Thymus (tissue), 14 donors: ENCODE measurements around the gene PRKAG1. TPM values are rescaled to one million over a fixed set of nuclear protein-coding genes. Genes with fewer than 3 reads are reported as not detected.
A peak's percentile ranks its signal among the peaks of the same experiment; 100 is the strongest.
"Not testable (repeated sequence)": the region's sequence is repeated elsewhere in the genome, so short reads cannot be mapped to it uniquely, and the experiment has no call there.

ENCODE experiments used
- DNase-seq, 9 donors: peaks; one replicate each; pipeline ENCODE4 v3.0.0-alpha.2; 2013; ENCODE audit warnings: low spot score in 9 of 9, low read depth in 6 of 9, missing footprints in 1 of 9
- H3K27ac ChIP-seq, 2 donors: one replicate each; pipeline ENCODE4 v1.5.1; 2013; ENCODE audit warnings: control low read depth in 1 of 2, low read depth in 1 of 2, low read length in 1 of 2, mild to moderate bottlenecking in 1 of 2, moderate library complexity in 1 of 2
- H3K27me3 ChIP-seq, 2 donors: one replicate each; pipeline ENCODE4 v1.5.1; 2013; ENCODE audit warnings: low read length in 1 of 2; ENCODE audit not compliant: control insufficient read depth in 2 of 2, insufficient read depth in 1 of 2
- H3K36me3 ChIP-seq, 2 donors: one replicate each; pipeline ENCODE4 v1.5.1; 2013; ENCODE audit warnings: low read length in 1 of 2, mild to moderate bottlenecking in 1 of 2, moderate library complexity in 1 of 2; ENCODE audit not compliant: control insufficient read depth in 2 of 2, insufficient read depth in 2 of 2
- H3K4me1 ChIP-seq, 2 donors: one replicate each; pipeline ENCODE4 v1.5.1; 2013; ENCODE audit warnings: low read length in 2 of 2; ENCODE audit not compliant: control insufficient read depth in 2 of 2, insufficient read depth in 2 of 2
- H3K4me3 ChIP-seq, 2 donors: one replicate each; pipeline ENCODE4 v1.5.1; 2013; ENCODE audit warnings: low read length in 2 of 2, control low read depth in 1 of 2, mild to moderate bottlenecking in 1 of 2
- H3K9me3 ChIP-seq, 2 donors: one replicate each; pipeline ENCODE4 v1.5.1; 2013; ENCODE audit warnings: low read length in 1 of 2, mild to moderate bottlenecking in 1 of 2; ENCODE audit not compliant: control insufficient read depth in 2 of 2, insufficient read depth in 1 of 2
- whole genome bisulfite sequencing: extraction: QIAGEN DNeasy Blood & Tissue Kit; methylation state at CpG from one replicate; pipeline ENCODE4 v1.1.7; 2013; 5-methylcytosine and 5-hydroxymethylcytosine counted together
- long read RNA-seq, 10 donors: transcript quantifications; one replicate each; lab custom pipeline, GENCODE V29; 2026
- polyA plus RNA-seq: library from polyadenylated mRNA; stranded (reverse); fragments of 200-250 nt; gene quantifications from one replicate; pipeline ENCODE4 v1.2.3, GENCODE V29; 2013
- total RNA-seq: library from RNA; stranded (reverse); fragments of 120-200 nt; gene quantifications from one replicate; pipeline ENCODE4 v1.2.4, GENCODE V29; 2013
- donor health status: healthy.

The PRKAG1 gene
- total RNA-seq (65.3 TPM), polyA plus RNA-seq (58.5 TPM)
- long read RNA-seq, donor 1, partial matches to known transcripts, result 0 of 2 reads
- long read RNA-seq, donor 1, other reads (novel, unspliced or antisense), result 0 of 2 reads
- long read RNA-seq, donor 2, result 0 reads
- long read RNA-seq, donor 3, transcript PRKAG1-206 (12 exons, 1,699 nt), result major isoform, 13 of 14 reads
- long read RNA-seq, donor 3, partial matches to known transcripts, result 0 of 14 reads
- long read RNA-seq, donor 3, other reads (novel, unspliced or antisense), result 0 of 14 reads
- long read RNA-seq, donor 4, partial matches to known transcripts, result 0 of 4 reads
- long read RNA-seq, donor 4, other reads (novel, unspliced or antisense), result 0 of 4 reads
- long read RNA-seq, donor 5, transcript PRKAG1-206 (12 exons, 1,699 nt), result major isoform, 16 of 28 reads
- long read RNA-seq, donor 5, partial matches to known transcripts, result 6 of 28 reads
- long read RNA-seq, donor 5, other reads (novel, unspliced or antisense), result 5 of 28 reads
- long read RNA-seq, donor 6, transcript PRKAG1-206 (12 exons, 1,699 nt), result major isoform, 6 of 15 reads
- long read RNA-seq, donor 6, partial matches to known transcripts, result 9 of 15 reads
- long read RNA-seq, donor 6, other reads (novel, unspliced or antisense), result 0 of 15 reads
- long read RNA-seq, donor 7, transcript PRKAG1-206 (12 exons, 1,699 nt), result major isoform, 8 of 8 reads
- long read RNA-seq, donor 7, partial matches to known transcripts, result 0 of 8 reads
- long read RNA-seq, donor 7, other reads (novel, unspliced or antisense), result 0 of 8 reads
- long read RNA-seq, donor 8, transcript PRKAG1-206 (12 exons, 1,699 nt), result major isoform, 5 of 5 reads
- long read RNA-seq, donor 8, partial matches to known transcripts, result 0 of 5 reads
- long read RNA-seq, donor 8, other reads (novel, unspliced or antisense), result 0 of 5 reads
- long read RNA-seq, donor 9, transcript PRKAG1-206 (12 exons, 1,699 nt), result major isoform, 5 of 5 reads
- long read RNA-seq, donor 9, partial matches to known transcripts, result 0 of 5 reads
- long read RNA-seq, donor 9, other reads (novel, unspliced or antisense), result 0 of 5 reads
- long read RNA-seq, donor 10, partial matches to known transcripts, result 0 of 4 reads
- long read RNA-seq, donor 10, other reads (novel, unspliced or antisense), result 0 of 4 reads

GRCh38 chr12:49018261-49019119 is at the start of gene PRKAG1:
Gene PRKAG1, minus strand, starts transcription at chr12:49018776. Its CDS starts 36 bp downstream, at chr12:49018740.
- H3K9me3 ChIP-seq, result no peaks in the 10 kb centered on the region
- H3K27me3 ChIP-seq, result no peaks in the 10 kb centered on the region
- peaks cover 27 to 29% of the 10 kb centered on the region in 2 donors for H3K36me3 ChIP-seq
- H3K4me3 ChIP-seq, result peak within 1 kb of the TSS; percentile 80 to 88
- WGBS, result under 1% methylated on average over 59 of the region's 59 CpGs
- DNase-seq, result peak; percentile 86 to 98 (median 96)
- peaks cover 13 to 21% of the 10 kb centered on the region in 2 donors for H3K4me1 ChIP-seq
- peak within 1 kb of the TSS; percentile 95 to 96 for H3K27ac ChIP-seq

- Histone ChIP-seq H3K9me3 (peaks cover 0 to 3% of the 10 kb centered on the region in 2 donors), H3K27me3 (peaks cover 0 to 2% of the 10 kb centered on the region in 2 donors), H3K4me1 (peaks cover 11 to 16% of the 10 kb centered on the region in 2 donors), H3K4me3 (no peak overlapping the region), H3K36me3 (peaks cover 4 to 7% of the 10 kb centered on the region in 2 donors), H3K27ac (no peak overlapping the region)
- DNase-seq, result no peak
- 97% methylated on average over 4 of the region's 4 CpGs for WGBS
Observed at GRCh38 chr12:49066120-49066519, 47.5 kb upstream of the PRKAG1 start.

GRCh38 chr12:49064767-49065152 is 46.2 kb upstream of the PRKAG1 start:
- peaks cover 0 to 2% of the 10 kb centered on the region in 2 donors for H3K27me3 ChIP-seq
- peaks cover 11 to 14% of the 10 kb centered on the region in 2 donors for H3K4me1 ChIP-seq
- no peak for DNase-seq
- no peak overlapping the region for H3K4me3 ChIP-seq
- WGBS, result 98% methylated on average over 5 of the region's 5 CpGs
- H3K27ac ChIP-seq, result no peak overlapping the region
- H3K36me3 ChIP-seq, result peaks cover 4 to 7% of the 10 kb centered on the region in 2 donors
- H3K9me3 ChIP-seq, result peaks cover 1 to 9% of the 10 kb centered on the region in 2 donors

- not testable (repeated sequence) for H3K9me3 ChIP-seq, H3K36me3 ChIP-seq, H3K27me3 ChIP-seq, DNase-seq, H3K4me3 ChIP-seq, H3K27ac ChIP-seq
- 98% methylated on average over 17 of the region's 17 CpGs for WGBS
- H3K4me1 ChIP-seq, result peaks cover 24 to 31% of the 10 kb centered on the region in 2 donors
Observed at GRCh38 chr12:49061916-49062315, 43.3 kb upstream of the PRKAG1 start.

GRCh38 chr12:49061157-49061650 is 42.6 kb upstream of the PRKAG1 start:
- peaks cover 1 to 9% of the 10 kb centered on the region in 2 donors for H3K9me3 ChIP-seq
- H3K4me3 ChIP-seq, result peak overlapping the region; percentile 98 to 99
- 14% methylated on average over 16 of the region's 16 CpGs for WGBS
- H3K36me3 ChIP-seq, result peaks cover 4 to 7% of the 10 kb centered on the region in 2 donors
- peaks cover 31 to 39% of the 10 kb centered on the region in 2 donors for H3K4me1 ChIP-seq
- H3K27ac ChIP-seq, result peak overlapping the region in 1 of 2 donors; percentile 66
- no peaks in the 10 kb centered on the region for H3K27me3 ChIP-seq
- no peak for DNase-seq

GRCh38 chr12:49060237-49061156 is 41.9 kb upstream of the PRKAG1 start, which contains the start of gene KMT2D:
Gene KMT2D, minus strand, starts transcription at chr12:49060794. Its CDS starts 5,470 bp downstream, at chr12:49055324.
- Histone ChIP-seq H3K27me3 (no peaks in the 10 kb centered on the region), H3K9me3 (peaks cover 1 to 9% of the 10 kb centered on the region in 2 donors), H3K36me3 (peaks cover 7 to 8% of the 10 kb centered on the region in 2 donors), H3K27ac (peak within 1 kb of the TSS; percentile 94 to 95), H3K4me1 (peaks cover 37 to 46% of the 10 kb centered on the region in 2 donors), H3K4me3 (peak within 1 kb of the TSS; percentile 98 to 99)
- DNase-seq, result peak; percentile 88 to 97 (median 92)
- under 1% methylated on average over 72 of the region's 74 CpGs for WGBS

GRCh38 chr12:49059299-49060171 is 41.0 kb upstream of the PRKAG1 start:
- H3K9me3 ChIP-seq, result peaks cover 1 to 5% of the 10 kb centered on the region in 2 donors
- H3K36me3 ChIP-seq, result peaks cover 5 to 14% of the 10 kb centered on the region in 2 donors
- peak overlapping the region; percentile 98 to 99 for H3K4me3 ChIP-seq
- WGBS, result under 1% methylated on average over 70 of the region's 70 CpGs
- H3K27ac ChIP-seq, result peak overlapping the region; percentile 94 to 95
- H3K4me1 ChIP-seq, result peaks cover 42 to 47% of the 10 kb centered on the region in 2 donors
- peak in 4 of 9 donors; percentile 29 to 56 (median 38) for DNase-seq
- H3K27me3 ChIP-seq, result no peaks in the 10 kb centered on the region
